ELR (cell line): Measurements from ENCODE around the gene TEX22.
"Not testable (repeated sequence)": the region's sequence is repeated elsewhere in the genome, so short reads cannot be mapped to it uniquely, and the experiment has no call there.

Experiments used
- DNase-seq: peaks from one replicate; pipeline ENCODE4 v3.0.0-alpha.2; 2015; ENCODE audit warnings: low read depth

The TEX22 gene, protein sequence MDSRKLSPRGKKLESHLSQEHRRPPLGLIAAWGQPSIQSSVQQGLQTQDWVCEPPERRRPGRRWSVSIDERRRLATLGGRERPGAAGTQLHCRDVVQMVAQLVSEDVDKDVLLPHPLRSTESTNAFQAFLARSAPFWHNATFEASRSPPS

DNA sequence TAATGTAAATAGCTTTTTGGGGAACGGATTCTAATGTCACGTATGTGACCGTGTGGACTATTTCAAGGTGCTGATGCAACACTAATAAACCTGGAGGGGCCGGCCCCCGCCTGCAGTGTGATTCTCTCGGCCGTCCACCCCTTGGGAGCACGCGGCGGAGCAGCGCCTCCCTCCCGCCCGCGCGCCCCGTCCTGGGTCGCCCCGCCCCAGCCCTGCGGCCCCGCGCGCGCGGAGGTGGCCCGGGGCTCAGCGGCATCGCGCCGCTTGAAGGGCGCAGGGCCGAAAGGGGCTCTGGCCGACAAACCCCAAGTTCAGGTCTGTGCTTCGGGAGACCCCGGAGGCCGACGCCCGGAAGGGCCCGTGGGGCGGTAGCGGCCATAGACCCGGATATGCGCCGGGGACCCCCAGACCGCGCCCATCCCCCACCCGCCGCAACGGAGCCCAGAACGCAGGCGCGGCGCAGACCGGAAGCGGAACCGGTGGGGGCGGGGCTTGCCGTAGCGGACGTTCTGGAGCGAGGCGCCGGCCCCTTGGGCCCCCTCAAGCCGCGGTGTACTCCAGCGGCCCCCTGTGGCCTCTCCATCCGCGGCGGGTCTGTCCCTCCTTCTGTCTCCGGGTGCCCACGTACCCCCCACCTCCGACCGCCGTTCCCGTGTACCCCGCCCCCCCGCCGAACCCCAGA is at the start of gene TEX22:
Gene TEX22 (plus strand): TSS at position 495 of the 682 bp plus-strand sequence. CDS start 803 bp downstream, outside the sequence.
- DNase-seq: peak; percentile 89

DNA sequence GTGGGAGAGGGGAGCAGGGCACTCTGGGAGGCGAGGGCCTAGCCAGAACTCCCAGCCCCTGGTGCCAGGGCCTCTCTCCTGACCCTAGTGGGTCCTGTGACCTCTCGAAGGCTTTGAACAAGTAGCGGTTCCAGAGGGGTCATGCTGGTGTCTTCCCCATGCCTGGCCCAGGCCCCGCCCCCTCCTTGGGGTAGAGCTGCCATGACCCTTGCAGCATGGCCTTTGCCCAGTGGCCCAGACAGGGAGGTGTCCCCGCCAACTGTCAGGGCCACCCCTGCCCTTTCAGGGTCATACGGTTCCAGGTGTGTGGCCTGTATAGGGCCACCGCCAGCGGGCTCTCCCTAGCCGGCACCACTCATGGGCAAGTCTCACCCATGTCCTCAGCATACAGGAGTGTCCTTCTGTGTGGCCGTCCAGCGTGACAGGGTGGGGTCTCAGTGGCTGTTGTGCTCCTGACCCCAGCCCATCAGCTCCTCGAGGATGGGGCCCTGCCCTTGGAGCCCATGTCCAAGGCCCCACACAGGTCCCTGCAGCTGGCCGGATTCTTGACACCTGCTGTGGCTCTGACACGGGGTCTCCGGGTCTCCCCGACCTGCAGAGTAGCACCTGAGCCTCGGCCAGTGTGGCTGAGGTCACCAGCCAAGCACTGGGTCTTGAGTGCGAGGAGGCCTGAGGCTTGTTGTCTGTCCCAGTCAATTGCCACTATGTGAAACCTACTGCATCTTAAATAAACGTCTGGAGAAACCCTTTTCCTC is 49.2 kb upstream of the TEX22 start:
- no peak for DNase-seq

DNA sequence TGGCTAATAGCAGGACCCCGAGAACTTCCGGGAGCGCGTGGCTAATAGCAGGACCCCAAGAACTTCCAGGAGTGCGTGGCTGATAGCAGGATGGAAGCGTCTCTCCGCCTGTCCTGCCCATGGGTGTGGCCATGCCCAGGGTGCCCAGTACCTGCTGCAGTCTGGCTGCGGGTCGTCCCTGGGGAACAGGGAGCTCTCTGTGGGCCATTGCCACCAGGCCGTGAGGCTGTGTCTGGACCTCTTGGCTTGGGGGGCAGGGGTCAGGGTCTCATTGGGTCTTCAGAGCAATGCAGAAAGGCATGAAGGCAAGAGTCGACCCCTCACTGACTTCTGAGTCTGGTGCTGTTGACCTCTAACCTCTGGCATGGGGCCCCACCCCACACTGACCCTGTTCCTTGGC is 48.3 kb upstream of the TEX22 start:
- no peak for DNase-seq

DNA sequence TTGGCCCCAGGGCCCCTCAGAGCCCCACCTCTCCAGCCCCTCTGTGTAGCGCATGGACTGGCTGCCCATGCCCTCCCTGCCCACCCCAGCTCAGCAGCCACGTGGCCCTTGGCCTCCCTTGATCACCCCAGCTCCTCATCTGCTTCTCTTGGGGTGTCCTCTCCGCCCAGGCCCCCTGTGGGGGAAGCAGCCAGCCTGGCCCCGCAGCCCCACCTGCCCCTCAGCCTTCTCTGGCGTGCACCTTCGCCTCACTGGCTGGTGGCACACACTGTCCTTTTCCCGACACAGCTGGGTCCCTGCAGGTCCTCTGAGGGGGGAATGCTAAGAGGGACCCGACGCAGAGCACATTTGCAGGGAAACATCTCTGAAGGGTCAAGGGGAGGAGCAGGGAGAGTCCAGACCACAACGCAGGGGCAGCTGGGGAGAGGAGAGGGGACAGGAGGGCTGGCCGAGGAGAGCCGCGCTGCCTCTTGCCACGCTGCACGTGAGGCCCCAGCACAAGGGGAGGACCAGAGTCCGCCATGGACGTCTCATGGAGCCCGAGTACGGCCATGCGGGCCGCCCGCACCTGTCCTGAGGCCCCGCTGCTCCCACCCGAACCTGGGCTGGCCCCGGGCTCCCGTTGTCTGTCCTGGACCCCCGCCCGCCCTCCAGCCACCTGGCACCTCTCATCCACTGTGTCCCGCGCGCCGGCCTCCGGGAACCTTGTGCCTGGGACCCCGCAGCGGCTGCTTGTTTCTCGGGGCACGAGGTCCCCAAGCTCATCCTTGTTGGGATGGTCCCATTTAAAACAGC is 47.7 kb upstream of the TEX22 start:
- no peak for DNase-seq

DNA sequence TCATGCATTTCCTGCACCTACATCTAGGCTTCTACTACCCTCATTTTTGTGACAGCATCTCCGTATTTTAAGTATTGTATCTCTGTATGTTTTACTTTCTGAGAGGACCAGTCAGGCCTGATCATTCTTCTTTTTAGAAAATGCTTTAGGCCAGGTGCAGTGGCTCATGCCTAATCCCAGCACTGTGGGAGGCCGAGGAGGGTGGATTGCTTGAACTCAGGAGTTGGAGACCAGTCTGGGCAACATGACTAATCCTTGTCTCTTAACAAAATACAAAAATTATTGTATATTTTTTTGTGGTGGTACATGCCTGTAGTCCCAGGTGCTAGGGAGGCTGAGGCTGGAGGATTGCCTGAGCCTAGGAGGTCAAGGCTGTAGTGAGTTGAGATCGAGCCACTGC is 46.9 kb upstream of the TEX22 start:
- DNase-seq: no peak

DNA sequence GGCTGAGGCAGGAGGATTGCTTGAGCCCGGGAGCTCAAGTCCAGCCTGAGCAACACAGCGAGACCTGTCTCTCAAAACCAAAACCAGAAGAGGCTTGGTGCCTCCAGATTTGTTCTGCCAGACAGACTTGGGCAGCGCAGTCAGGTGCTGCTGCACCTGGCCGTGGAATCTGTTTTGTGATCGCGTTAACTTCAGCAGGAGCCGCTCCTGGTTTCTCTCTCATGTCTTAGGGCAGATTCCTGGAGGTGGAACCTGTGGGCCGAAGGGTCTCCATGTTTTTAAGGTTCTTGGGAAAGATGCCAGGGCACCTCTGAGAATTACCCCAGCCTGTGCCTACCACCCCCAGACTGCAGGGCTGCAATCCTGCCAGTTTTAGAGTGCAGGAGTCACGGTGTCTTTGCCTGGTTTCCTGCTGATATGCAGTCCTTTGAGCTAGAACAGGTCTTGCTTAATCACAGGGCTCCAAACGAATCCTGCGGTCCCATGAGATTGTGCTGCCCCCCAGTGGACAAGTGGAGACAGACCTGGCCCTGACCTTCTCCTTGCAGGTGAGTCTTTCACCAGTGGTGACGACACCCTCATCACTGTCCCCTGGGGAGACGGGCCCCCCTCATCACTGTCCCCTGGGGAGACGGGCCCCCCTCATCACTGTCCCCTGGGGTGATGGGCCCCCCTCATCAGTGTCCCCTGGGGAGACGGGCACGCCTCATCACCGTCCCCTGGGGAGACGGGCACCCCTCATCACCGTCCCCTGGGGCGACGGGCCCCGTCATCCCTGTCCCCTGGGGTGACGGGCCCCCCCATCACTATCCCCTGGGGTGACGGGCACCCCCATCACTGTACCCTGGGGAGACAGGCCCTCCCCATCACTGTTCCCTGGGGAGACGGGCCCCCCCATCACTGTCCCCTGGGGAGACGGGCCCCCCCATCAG is 46.2 kb upstream of the TEX22 start:
- peak; percentile 91 for DNase-seq

DNA sequence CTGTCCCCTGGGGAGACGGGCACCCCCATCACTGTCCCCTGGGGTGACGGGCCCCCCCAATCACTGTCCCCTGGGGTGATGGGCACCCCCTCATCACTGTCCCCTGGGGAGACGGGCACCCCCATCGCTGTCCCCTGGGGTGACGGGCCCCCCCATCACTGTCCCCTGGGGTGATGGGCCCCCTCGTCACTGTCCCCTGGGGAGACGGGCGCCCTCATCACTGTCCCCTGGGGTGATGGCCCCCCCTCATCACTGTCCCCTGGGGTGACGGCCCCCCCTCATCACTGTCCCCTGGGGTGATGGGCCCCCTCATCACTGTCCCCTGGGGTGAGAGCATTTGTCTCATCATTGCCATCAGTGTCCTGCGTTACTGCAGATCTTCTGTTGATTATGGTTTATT is 45.2 kb upstream of the TEX22 start:
- DNase-seq: no peak

DNA sequence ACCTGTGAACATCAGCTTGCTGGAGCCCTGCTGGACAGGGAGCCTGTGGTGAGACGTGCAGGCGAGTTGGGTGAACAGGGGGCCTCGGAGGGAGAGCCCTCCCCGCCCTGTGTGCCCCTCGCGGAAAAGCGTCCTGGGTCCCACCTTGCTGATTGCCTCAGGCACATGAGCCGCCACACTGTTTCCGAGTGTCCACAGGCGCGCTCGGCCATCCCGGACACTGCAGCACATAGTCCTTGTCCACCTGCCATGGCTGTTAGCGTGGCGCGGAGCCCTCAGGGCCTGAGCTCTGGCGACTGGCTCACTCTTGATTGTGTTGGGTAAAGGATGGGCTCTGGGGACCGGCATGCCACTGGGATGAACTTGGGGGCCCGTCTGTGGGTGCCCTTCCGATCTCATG is 43.8 kb upstream of the TEX22 start:
- no peak for DNase-seq

DNA sequence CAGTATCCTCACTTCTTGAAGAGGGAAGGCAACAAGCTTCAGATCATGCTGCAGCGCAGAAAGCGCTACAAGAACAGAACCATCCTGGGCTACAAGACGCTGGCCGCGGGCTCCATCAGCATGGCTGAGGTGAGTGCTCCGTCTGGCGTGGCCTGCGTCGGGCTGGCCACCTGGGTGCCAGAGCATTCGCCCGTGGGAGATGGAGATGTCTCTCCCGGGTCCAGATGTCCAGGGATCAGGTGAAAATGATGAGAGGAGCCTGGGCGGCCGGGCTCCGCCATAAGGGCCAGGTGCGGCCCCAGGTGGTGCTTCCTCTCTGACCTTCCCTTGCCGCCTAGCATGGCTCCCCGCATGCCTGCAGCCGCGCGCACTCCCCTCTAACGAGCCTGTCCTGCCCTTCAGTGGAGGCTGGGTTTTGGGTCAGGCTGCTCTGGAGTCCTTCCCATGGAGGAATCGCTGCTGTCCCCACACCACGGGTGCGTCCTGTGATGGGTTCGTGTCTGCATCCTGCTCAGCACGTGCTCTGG is 43.2 kb upstream of the TEX22 start:
- DNase-seq: no peak

DNA sequence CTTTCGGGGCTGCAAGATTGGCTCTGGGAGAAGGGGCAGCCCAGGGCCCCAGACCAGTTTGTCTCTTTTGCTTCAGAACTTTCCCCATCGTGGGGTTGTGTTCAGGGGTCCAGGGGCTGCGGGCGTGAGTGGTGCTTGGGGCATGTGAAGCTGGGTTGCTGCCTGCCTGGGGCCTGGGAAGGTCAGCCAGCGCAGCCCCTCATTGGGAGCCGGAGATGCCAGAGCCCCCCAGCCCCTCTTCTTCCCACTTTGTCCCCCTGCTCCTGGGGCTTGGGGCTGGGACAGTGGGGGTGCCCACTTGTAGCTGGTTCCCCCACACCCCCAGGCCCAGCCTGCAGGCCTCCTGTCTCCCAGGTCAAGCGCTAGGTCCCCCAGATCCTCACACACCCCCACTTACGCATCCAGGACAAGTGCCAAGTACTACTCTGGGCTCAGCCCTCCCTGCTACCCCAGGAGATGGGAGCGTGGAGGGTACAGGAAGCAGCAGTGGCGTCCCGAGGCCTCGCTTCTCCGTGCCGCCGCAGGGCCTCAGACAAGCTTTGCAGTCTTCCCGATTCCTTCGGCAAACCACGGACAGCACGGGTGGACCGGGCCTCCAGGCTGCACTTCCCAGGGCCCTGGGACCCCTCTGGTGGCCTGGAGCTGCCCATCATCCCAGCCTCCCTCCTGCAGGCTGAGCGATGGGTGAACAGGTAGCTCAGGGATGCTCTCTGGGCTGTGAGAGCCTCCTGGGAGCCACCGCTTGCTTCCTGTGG is 42.3 kb upstream of the TEX22 start:
- DNase-seq: no peak

DNA sequence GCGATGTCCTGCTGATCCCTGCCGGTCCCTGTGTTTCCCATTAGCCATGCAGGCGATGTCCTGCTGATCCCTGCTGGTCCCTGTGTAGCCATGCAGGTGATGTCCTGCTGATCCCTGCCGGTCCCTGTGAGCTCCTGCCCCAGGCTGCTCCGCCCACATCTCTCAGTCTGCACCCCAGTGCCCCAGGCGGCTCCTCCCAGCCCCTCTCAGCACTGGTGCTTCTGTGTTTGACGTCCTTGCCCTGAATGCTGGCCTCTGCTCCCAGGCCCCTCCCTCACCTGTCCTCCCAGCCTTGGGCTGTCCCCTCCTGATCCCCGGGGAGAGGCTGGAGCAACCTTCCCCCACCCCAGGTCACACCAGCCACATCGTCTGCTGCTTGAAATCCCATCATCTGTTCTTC is 41.4 kb upstream of the TEX22 start:
- no peak for DNase-seq

DNA sequence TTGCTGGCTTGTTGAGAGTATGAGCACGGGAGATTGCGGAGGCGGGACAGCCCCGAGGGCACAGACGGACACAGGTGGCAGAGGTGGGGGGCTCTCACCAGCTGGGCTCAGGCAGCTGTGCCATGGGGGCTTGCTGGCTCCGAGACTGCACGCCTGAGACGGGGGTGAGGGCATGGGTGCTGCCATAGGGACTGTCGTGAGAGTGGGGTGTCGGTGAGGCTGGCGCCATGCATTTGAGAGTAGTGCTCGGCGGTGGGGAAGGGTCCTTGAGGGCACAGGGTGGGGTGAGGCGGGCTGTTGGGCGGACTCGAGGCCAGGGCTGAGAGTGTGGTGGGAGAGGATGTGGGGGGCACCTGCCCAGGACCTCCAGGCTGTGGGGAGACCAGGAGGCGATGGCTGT is 40.7 kb upstream of the TEX22 start:
- no peak for DNase-seq

DNA sequence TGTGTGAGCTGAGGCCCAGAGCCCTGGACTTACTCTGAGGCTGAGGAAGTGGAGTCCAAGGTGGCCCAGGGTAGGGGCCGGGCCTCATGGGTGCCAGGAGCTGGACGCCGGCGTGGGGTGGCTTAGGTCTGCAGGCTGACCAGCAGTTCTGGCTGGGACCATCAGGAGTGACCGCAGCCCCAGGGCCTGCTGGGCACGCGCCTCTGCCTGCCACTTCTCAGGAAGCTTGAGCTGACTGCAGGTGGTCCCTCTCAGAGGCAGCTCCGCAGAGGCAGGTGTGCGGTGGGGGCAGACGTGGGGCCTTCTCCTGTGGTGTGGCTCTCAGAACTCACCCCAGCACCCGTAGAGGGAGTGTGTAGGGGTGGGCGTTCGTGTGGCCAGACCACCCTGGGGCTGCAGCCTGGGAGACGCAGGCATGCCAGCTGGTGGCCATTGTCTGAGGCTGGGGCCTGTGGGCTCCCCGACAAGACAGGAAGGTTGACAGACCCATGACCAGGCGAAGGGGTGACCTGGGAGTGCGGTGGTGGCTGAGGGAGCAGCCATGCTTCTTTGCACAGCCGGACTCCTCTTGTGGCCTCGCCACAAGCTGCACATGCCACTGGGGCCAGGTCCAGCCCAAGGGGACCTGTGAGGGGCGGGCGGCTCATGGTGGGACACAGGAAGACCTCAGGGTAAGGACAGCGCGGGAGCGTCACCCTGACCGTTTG is 40.0 kb upstream of the TEX22 start:
- no peak for DNase-seq

DNA sequence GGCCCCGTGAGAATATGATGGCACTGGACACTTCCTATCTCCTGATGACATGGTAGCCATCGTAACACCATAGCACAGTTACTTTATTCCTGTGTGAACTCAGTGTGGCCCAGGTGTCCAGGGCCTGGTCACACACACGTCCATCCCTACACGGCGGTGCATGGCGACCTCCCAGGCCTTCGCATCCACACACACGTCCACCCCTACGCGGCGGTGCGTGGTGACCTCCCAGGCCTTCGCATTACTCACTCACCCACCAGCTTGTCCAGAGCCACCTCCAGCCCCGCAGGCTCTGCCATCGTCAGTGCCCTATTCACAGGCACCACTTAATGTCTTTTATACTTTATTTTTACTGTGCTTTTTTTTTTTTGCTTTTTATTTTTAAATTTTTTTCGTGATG is 39.4 kb upstream of the TEX22 start:
- DNase-seq: no peak

DNA sequence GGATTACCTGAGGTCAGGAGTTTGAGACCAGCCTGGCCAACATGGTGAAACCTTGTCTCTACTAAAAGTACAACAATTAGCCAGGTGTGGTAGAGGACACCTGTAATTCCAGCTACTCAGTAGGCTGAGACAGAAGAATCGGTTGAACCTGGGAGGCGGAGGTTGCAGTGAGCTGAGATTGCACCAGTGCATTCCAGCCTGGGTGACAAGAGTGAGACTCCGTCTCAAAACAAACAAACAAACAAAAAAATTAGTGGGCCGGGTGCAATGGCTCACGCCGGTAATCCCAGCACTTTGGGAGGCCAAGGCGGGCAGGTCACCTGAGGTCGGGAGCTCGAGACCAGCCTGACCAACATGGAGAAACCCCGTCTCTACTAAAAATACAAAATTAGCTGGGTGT is 36.9 kb upstream of the TEX22 start:
- not testable (repeated sequence) for DNase-seq

DNA sequence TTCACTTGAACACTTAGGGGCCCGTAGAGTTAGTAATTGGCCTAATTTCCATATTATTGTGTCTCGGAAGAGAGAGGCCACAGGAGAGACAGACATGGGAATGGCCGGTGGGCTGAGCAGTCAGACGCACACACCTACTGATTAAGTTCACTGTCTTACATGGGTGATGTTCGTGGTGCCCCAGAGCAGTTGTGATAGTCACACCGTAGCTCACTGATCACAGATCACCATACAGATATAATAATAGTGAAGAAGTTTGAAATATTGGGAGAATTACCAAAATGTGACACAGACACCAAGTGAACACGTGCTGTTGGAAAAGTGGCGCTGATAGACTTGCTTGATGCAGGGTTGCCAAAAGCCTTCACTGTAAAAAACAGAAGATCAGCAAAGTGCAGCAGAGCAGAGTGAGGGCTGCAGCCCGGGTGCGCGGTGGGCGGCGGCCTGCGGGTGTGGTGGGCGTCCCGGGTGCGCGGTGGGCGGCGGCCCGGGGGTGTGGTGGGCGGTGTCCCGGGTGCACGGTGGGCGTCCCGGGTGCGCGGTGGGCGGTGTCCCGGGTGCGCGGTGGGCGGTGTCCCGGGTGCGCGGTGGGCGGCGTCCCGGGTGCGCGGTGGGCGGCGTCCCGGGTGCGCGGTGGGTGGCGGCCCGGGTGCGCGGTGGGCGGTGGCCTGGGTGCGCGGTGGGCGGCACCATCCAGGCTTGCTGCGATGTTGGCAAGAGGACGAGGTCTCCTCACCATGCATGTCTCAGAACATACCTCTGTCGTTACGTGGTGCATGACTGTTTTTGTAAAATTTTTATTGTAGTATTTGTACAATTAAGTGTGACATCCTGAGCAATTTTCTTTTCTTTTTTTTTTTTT is 34.3 kb upstream of the TEX22 start:
- DNase-seq: peak; percentile 83

DNA sequence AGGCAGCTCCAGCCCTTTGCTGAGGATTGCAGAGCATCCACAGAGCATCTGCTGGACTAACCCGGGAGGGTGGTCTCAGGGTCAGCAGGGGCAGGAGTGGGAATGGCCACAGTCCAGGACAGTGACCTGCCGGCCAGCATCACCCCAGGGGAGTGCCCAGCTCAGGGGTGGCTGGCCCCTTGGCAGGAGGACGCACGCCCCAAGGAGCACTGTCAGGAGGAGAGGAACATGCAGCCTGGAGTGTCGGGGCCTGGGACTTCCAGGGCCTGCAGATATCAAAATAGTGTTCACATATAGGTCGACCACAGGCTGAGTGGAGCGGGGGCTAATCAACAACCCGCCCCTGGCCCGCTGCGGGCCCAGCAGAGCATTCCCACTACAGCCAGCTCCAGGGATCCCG is 33.2 kb upstream of the TEX22 start:
- no peak for DNase-seq

DNA sequence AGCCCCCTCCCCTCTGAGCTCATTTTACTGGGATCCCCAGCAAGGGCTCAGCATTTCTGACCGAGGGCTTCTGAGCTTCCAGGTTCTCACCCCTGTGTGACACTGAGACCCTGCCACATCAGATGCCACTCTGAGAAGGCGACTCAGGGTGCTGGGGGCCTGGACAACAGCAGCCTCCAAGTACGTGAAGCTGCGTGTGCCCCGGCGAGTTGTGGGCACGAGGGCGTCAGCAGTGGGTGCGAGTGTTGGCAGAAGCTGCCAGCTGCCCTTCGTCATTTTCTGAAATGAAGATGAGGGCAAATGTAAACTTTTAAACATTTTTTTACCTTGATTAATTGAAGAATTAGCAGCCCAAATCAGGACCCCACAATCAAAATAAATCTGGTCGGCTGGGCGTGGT is 32.7 kb upstream of the TEX22 start:
- DNase-seq: no peak
